IPS-15b (cell line): ENCODE results near the gene STK25.

Experiments
- H3K27me3 ChIP-seq: one replicate; pipeline ENCODE4 v1.6.1; 2013; ENCODE audit warnings: low read length; ENCODE audit not compliant: control insufficient read depth, insufficient read depth
- H3K36me3 ChIP-seq: one replicate; pipeline ENCODE4 v1.6.1; 2013; ENCODE audit warnings: low read length; ENCODE audit not compliant: control insufficient read depth, insufficient read depth
- H3K4me1 ChIP-seq: one replicate; pipeline ENCODE4 v1.6.1; 2013; ENCODE audit warnings: mild to moderate bottlenecking, low read length; ENCODE audit not compliant: control insufficient read depth, insufficient read depth
- H3K4me3 ChIP-seq: one replicate; pipeline ENCODE4 v1.5.1; 2013; ENCODE audit warnings: low read depth, low read length
- H3K9ac ChIP-seq: one replicate; pipeline ENCODE4 v1.6.1; 2013; ENCODE audit warnings: low read depth, mild to moderate bottlenecking, low read length
- H3K9me3 ChIP-seq: one replicate; pipeline ENCODE4 v1.6.1; 2013; ENCODE audit warnings: mild to moderate bottlenecking, low read length; ENCODE audit not compliant: control insufficient read depth, insufficient read depth

Gene STK25

GRCh38 chr2:241496003-241496707, 12.2 kb downstream of the STK25 start:
- H3K9ac ChIP-seq, result no peak overlapping the region
- no peaks in the 10 kb centered on the region for H3K9me3 ChIP-seq
- peaks cover 74% of the 10 kb centered on the region for H3K36me3 ChIP-seq
- no peaks in the 10 kb centered on the region for H3K27me3 ChIP-seq
- H3K4me3 ChIP-seq, result no peak overlapping the region
- no peaks in the 10 kb centered on the region for H3K4me1 ChIP-seq

GRCh38 chr2:241495172-241496002, 13.0 kb downstream of the STK25 start:
- peaks cover 66% of the 10 kb centered on the region for H3K36me3 ChIP-seq
- no peak overlapping the region for H3K9ac ChIP-seq
- H3K4me1 ChIP-seq, result no peaks in the 10 kb centered on the region
- H3K9me3 ChIP-seq, result no peaks in the 10 kb centered on the region
- H3K4me3 ChIP-seq, result no peak overlapping the region
- no peaks in the 10 kb centered on the region for H3K27me3 ChIP-seq

GRCh38 chr2:241494311-241494908, 14.0 kb downstream of the STK25 start:
- no peak overlapping the region for H3K4me3 ChIP-seq
- H3K4me1 ChIP-seq, result no peaks in the 10 kb centered on the region
- H3K9ac ChIP-seq, result no peak overlapping the region
- no peaks in the 10 kb centered on the region for H3K27me3 ChIP-seq
- H3K9me3 ChIP-seq, result no peaks in the 10 kb centered on the region
- peaks cover 60% of the 10 kb centered on the region for H3K36me3 ChIP-seq

- no peak overlapping the region for H3K4me3 ChIP-seq
- H3K9me3 ChIP-seq, result no peaks in the 10 kb centered on the region
- no peaks in the 10 kb centered on the region for H3K4me1 ChIP-seq
- no peaks in the 10 kb centered on the region for H3K27me3 ChIP-seq
- H3K36me3 ChIP-seq, result peaks cover 47% of the 10 kb centered on the region
- H3K9ac ChIP-seq, result no peak overlapping the region
These were observed 15.3 kb downstream of the STK25 start for GRCh38 chr2:241493092-241493491.

GRCh38 chr2:241492174-241492565, 16.2 kb downstream of the STK25 start:
- Histone ChIP-seq H3K36me3 (peaks cover 40% of the 10 kb centered on the region), H3K9ac (no peak overlapping the region), H3K27me3 (no peaks in the 10 kb centered on the region), H3K9me3 (no peaks in the 10 kb centered on the region), H3K4me1 (no peaks in the 10 kb centered on the region), H3K4me3 (no peak overlapping the region)

- no peak overlapping the region for H3K9ac ChIP-seq
- H3K9me3 ChIP-seq, result no peaks in the 10 kb centered on the region
- no peaks in the 10 kb centered on the region for H3K4me1 ChIP-seq
- H3K36me3 ChIP-seq, result peaks cover 35% of the 10 kb centered on the region
- no peak overlapping the region for H3K4me3 ChIP-seq
- H3K27me3 ChIP-seq, result no peaks in the 10 kb centered on the region
These were observed 16.7 kb downstream of the STK25 start for GRCh38 chr2:241491549-241492173.

GRCh38 chr2:241490825-241491506, 17.4 kb downstream of the STK25 start:
- Histone ChIP-seq H3K9ac (no peak overlapping the region), H3K4me1 (no peaks in the 10 kb centered on the region), H3K9me3 (no peaks in the 10 kb centered on the region), H3K36me3 (peaks cover 28% of the 10 kb centered on the region), H3K27me3 (no peaks in the 10 kb centered on the region), H3K4me3 (no peak overlapping the region)

- Histone ChIP-seq H3K9ac (no peak overlapping the region), H3K9me3 (no peaks in the 10 kb centered on the region), H3K36me3 (peaks cover 18% of the 10 kb centered on the region), H3K4me1 (no peaks in the 10 kb centered on the region), H3K4me3 (no peak overlapping the region), H3K27me3 (no peaks in the 10 kb centered on the region)
These were observed 18.4 kb downstream of the STK25 start for GRCh38 chr2:241489733-241490680.

- peaks cover 13% of the 10 kb centered on the region for H3K36me3 ChIP-seq
- H3K4me1 ChIP-seq, result no peaks in the 10 kb centered on the region
- no peaks in the 10 kb centered on the region for H3K9me3 ChIP-seq
- no peak overlapping the region for H3K9ac ChIP-seq
- no peak overlapping the region for H3K4me3 ChIP-seq
- H3K27me3 ChIP-seq, result no peaks in the 10 kb centered on the region
These were observed 19.3 kb downstream of the STK25 start for GRCh38 chr2:241489088-241489487.

GRCh38 chr2:241485172-241485911, 23.0 kb downstream of the STK25 start:
- no peaks in the 10 kb centered on the region for H3K9me3 ChIP-seq
- H3K4me1 ChIP-seq, result no peaks in the 10 kb centered on the region
- no peak overlapping the region for H3K9ac ChIP-seq
- H3K4me3 ChIP-seq, result no peak overlapping the region
- H3K27me3 ChIP-seq, result no peaks in the 10 kb centered on the region
- no peaks in the 10 kb centered on the region for H3K36me3 ChIP-seq
